ENCODE data around the gene MED4.

GRCh38 chr13:48118030-48118429 is 23.1 kb upstream of the MED4 start:
- no peak for TF ChIP-seq CREB1 (CRISPR knock-in tag; IDR thresholded peaks at IDR 0.05; ENCODE audit: low read depth)
- no peak for TF ChIP-seq CTCF (conservative IDR thresholded peaks at IDR 0.05; ENCODE audit: low read depth in 2 of 2)
- TF ChIP-seq REST (IDR thresholded peaks at IDR 0.05; ENCODE audit: unreplicated experiment), result no peak
- TF ChIP-seq EZH2 (IDR thresholded peaks at IDR 0.05; ENCODE audit: low read depth, unreplicated experiment), result no peak
- no peak for TF ChIP-seq EZH2phosphoT487 (IDR thresholded peaks at IDR 0.05; ENCODE audit: unreplicated experiment)
- no peak for TF ChIP-seq POLR2AphosphoS5 (IDR thresholded peaks at IDR 0.05; ENCODE audit: low read depth)
- no peak for TF ChIP-seq ZNF462 (CRISPR knock-in tag; IDR thresholded peaks at IDR 0.05)
- no peak for TF ChIP-seq ZNF114 (CRISPR knock-in tag; IDR thresholded peaks at IDR 0.05)
- no peak for TF ChIP-seq JUNB (IDR thresholded peaks at IDR 0.05; ENCODE audit: unreplicated experiment)
- TF ChIP-seq, protein P1, sequence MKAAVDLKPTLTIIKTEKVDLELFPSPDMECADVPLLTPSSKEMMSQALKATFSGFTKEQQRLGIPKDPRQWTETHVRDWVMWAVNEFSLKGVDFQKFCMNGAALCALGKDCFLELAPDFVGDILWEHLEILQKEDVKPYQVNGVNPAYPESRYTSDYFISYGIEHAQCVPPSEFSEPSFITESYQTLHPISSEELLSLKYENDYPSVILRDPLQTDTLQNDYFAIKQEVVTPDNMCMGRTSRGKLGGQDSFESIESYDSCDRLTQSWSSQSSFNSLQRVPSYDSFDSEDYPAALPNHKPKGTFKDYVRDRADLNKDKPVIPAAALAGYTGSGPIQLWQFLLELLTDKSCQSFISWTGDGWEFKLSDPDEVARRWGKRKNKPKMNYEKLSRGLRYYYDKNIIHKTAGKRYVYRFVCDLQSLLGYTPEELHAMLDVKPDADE (IDR thresholded peaks at IDR 0.05), result no peak
- no peak for TF ChIP-seq NANOG (IDR thresholded peaks at IDR 0.05; ENCODE audit: borderline replicate concordance)
- no peak for TF ChIP-seq STAT1 (IDR thresholded peaks at IDR 0.05; ENCODE audit: unreplicated experiment)
